ENCODE results near the gene PTPRK.

PTPRK gene

GRCh38 chr6:128277379-128277778, 243.0 kb downstream of the PTPRK start:
- DNase-seq: no peak

GRCh38 chr6:128276311-128276710, 244.1 kb downstream of the PTPRK start:
- DNase-seq: no peak

GRCh38 chr6:128275681-128276080, 244.7 kb downstream of the PTPRK start:
- DNase-seq: no peak

GRCh38 chr6:128275030-128275429, 245.4 kb downstream of the PTPRK start:
- no peak for DNase-seq

- no peak for DNase-seq
Observed at GRCh38 chr6:128271527-128271926, 248.9 kb downstream of the PTPRK start.

GRCh38 chr6:128271011-128271410, 249.4 kb downstream of the PTPRK start:
- DNase-seq: no peak

- no peak for DNase-seq
Observed at GRCh38 chr6:128266946-128267345, 253.5 kb downstream of the PTPRK start.

- no peak for DNase-seq
Observed at GRCh38 chr6:128265706-128266105, 254.7 kb downstream of the PTPRK start.

- DNase-seq: no peak
Observed at GRCh38 chr6:128259730-128260685, 260.4 kb downstream of the PTPRK start.

GRCh38 chr6:128259029-128259724, 261.2 kb downstream of the PTPRK start:
- no peak for DNase-seq

- no peak for DNase-seq
Observed at GRCh38 chr6:128256095-128256494, 264.3 kb downstream of the PTPRK start.

- DNase-seq: no peak
Observed at GRCh38 chr6:128252341-128253176, 267.8 kb downstream of the PTPRK start.

GRCh38 chr6:128251445-128252340, 268.7 kb downstream of the PTPRK start:
- no peak for DNase-seq

GRCh38 chr6:128250370-128251070, 269.9 kb downstream of the PTPRK start:
- DNase-seq: no peak

- DNase-seq: no peak
Observed at GRCh38 chr6:128249429-128249828, 271.0 kb downstream of the PTPRK start.

- DNase-seq: no peak
Observed at GRCh38 chr6:128246472-128247260, 273.7 kb downstream of the PTPRK start.

- DNase-seq: no peak
Observed at GRCh38 chr6:128244751-128245405, 275.5 kb downstream of the PTPRK start.

GRCh38 chr6:128242765-128243403, 277.5 kb downstream of the PTPRK start:
- no peak for DNase-seq

GRCh38 chr6:128241216-128241615, 279.2 kb downstream of the PTPRK start:
- no peak for DNase-seq
